ENCODE data around the gene CPEB3. TPM values are rescaled to one million over a fixed set of nuclear protein-coding genes. Genes with fewer than 3 reads are reported as not detected.

The CPEB3 gene
- total RNA-seq, 1 experiment from 2014 or later: 1.0 TPM

GRCh38 chr10:92213049-92213448 is 77.8 kb downstream of the CPEB3 start:
- no peak overlapping the region for H3K14ac ChIP-seq (ENCODE audit: insufficient read depth, low read length)
- H3K27me3 ChIP-seq (ENCODE audit: insufficient read depth, low read length): no peaks in the 10 kb centered on the region
- no peak overlapping the region for H2AK5ac ChIP-seq (ENCODE audit: insufficient read length, low read length)
- H3K18ac ChIP-seq (ENCODE audit: insufficient read length, low read depth, low read length): no peak overlapping the region
- no peak overlapping the region for H4K8ac ChIP-seq (replicated peaks; ENCODE audit: insufficient read length, low read depth, low read length)
- H4K91ac ChIP-seq (ENCODE audit: insufficient read length, low read depth, low read length): no peak overlapping the region
- Mint-ChIP-seq H3K4me1 (peaks cover 0 to 4% of the 10 kb centered on the region in 2 experiments; a peak in 1 of 4 replicates), H3K36me3 (ENCODE audit: insufficient read depth in 1 of 3, low read depth in 3 of 3) (no peaks in the 10 kb centered on the region), H3K27me3 (ENCODE audit: low read depth) (no peaks in the 10 kb centered on the region), H3K9me3 (no peaks in the 10 kb centered on the region), H3K4me3 (no peak overlapping the region), H3K27ac (no peak overlapping the region)
- no peak overlapping the region for H3K4ac ChIP-seq (ENCODE audit: low read depth, low read length)
- H3K23me2 ChIP-seq (ENCODE audit: insufficient read length, low read depth, low read length, poor library complexity, severe bottlenecking): no peaks in the 10 kb centered on the region
- H3K9ac ChIP-seq (ENCODE audit: extremely low read depth, insufficient read length, low read length): no peak overlapping the region
- H3K4me2 ChIP-seq (ENCODE audit: insufficient read depth, insufficient read length, low read length): no peak overlapping the region
- H2BK120ac ChIP-seq (ENCODE audit: low read depth, low read length, poor library complexity, severe bottlenecking): no peak overlapping the region
- TF ChIP-seq CTCF (conservative IDR thresholded peaks at IDR 0.05): no peak
- no peak overlapping the region for H3K27ac ChIP-seq (ENCODE audit: insufficient read length, low read depth, low read length)
- DNase-seq: no peak
- WGBS (ENCODE audit: extremely low coverage, insufficient read length, low lambda C conversion rate): 100% methylated on average over 1 of the region's 2 CpGs
- no peaks in the 10 kb centered on the region for H3K79me2 ChIP-seq (ENCODE audit: insufficient read depth, low read length)
- H3K4me1 ChIP-seq (ENCODE audit: insufficient read depth, low read length): no peaks in the 10 kb centered on the region
- no peak overlapping the region for H4K5ac ChIP-seq (ENCODE audit: insufficient read length, low read depth, low read length)
- H3K56ac ChIP-seq (ENCODE audit: insufficient read length, low read depth, low read length): no peak overlapping the region
- no peak overlapping the region for H2BK20ac ChIP-seq (ENCODE audit: low read depth, low read length, poor library complexity, severe bottlenecking)
- no peak overlapping the region for H3K23ac ChIP-seq (ENCODE audit: insufficient read length, low read depth, low read length)
- no peaks in the 10 kb centered on the region for H3K9me3 ChIP-seq (ENCODE audit: control insufficient read depth, low read depth, low read length)
- no peak overlapping the region for H2BK5ac ChIP-seq (ENCODE audit: insufficient read length, low read length)
- H4K20me1 ChIP-seq (ENCODE audit: control insufficient read depth, insufficient read depth, insufficient read length): no peaks in the 10 kb centered on the region
- no peaks in the 10 kb centered on the region for H3K79me1 ChIP-seq (ENCODE audit: insufficient read depth, low read depth, low read length, poor library complexity, severe bottlenecking)
- H2BK12ac ChIP-seq (ENCODE audit: insufficient read length, low read depth, low read length): no peak overlapping the region
- H2BK15ac ChIP-seq (ENCODE audit: low read depth, low read length): no peak overlapping the region
- no peak overlapping the region for H2AFZ ChIP-seq (ENCODE audit: low read length)
- no peak overlapping the region for H3T11ph ChIP-seq (ENCODE audit: low read length)
